GM21528 (cell line): ENCODE data around the gene CNDP2.

ENCODE experiments used
- ATAC-seq: cut with Tn5 transposase; IDR thresholded peaks from one replicate; pipeline ENCODE4 v1.9.1; 2021; ENCODE audit warnings: mild to moderate bottlenecking, moderate library complexity; ENCODE audit not compliant: unreplicated experiment, low FRiP score

The CNDP2 gene

GRCh38 chr18:74468547-74469061, 27.6 kb upstream of the CNDP2 start:
- no peak for ATAC-seq

DNA sequence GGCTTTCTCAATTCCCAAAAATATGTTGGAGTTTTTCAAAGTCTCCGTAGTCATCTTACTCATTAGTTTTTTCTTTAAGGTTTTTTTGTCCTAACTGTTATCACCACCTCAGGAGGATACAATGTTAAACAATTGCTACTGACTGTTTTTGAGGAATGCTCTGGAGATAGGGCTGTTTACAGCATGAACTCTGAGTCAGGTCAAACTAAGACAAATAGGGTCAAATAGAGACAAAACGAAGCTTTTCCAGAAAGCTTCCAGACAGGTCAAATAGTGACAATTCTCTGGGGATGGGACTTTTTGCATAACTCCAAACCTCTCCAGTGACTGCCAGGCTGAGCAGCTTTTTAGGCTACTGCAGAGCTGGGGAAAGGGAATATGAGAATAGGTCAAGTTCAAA, 23.9 kb upstream of the CNDP2 start:
- ATAC-seq: no peak

GRCh38 chr18:74473976-74474640, 22.1 kb upstream of the CNDP2 start:
- no peak for ATAC-seq

GRCh38 chr18:74476140-74476539, 20.0 kb upstream of the CNDP2 start:
- ATAC-seq: no peak

DNA sequence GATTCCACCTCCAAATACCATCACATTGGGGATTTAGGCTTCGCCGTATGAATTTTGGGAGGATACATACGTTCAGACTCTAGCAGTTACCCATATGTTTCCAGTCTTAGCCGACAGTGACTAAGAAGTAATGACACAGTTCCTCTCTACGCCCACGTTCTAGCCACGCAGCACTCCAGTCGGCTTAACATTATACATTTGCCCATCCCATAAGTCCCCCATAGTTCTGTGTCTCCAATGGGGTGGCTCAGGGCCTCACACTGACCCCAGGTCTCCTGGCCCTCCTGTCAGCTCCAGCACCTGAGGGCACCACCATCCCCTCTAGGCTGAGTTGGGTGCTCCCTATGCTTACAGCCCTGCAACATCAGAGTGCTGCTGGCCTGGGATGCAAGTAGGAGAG, 18.4 kb upstream of the CNDP2 start:
- ATAC-seq: no peak

GRCh38 chr18:74478316-74478715, 17.8 kb upstream of the CNDP2 start:
- ATAC-seq: no peak

DNA sequence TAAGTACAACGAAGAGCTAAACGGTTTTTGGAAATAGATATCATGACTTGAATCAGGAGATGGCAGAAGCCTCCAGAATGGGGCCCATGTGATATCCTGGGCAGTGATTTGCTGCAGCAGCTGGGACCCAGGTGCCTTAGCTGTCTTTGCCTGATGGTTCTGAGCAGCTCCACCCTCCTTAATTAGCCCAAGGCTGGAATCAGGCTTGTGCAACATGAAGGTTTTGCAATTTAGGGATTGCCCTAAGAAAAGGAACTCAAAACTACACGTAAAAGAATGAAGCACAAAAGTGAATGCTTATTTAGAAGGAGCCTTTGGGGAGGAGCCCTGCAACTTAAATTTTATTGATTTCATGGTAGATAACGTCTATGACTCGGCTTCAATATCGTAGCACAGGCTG, 17.3 kb upstream of the CNDP2 start:
- ATAC-seq: no peak

DNA sequence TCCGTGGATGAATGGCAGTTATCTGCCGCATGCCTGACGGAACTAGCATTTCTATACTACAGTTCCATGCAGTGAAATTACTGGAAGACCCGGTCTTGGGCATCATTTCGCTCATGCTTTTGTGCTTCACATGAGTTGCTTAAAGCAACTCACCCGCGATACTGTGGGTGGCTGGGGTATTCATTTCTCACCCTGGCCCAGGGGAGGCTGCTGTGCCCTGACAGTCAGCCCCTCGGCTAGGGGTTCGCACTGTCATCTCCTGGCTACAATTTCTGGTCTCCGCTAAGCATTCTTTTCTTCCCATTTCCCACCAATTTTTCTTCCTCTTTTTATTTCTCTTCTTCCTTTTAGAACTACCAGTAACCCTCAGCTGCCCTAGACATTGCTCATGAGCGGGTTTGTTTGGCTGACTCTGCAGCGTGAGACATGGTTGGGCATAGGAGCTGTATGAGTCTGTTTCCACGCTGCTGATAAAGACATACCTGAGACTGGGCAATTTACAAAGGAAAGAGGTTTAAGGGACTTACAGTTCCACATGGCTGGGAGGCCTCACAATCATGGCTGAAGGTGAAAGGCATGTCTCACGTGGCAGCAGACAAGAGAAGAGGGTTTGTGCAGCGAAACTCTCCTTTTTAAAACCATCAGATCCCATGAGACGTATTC, 16.5 kb upstream of the CNDP2 start:
- ATAC-seq: no peak

DNA sequence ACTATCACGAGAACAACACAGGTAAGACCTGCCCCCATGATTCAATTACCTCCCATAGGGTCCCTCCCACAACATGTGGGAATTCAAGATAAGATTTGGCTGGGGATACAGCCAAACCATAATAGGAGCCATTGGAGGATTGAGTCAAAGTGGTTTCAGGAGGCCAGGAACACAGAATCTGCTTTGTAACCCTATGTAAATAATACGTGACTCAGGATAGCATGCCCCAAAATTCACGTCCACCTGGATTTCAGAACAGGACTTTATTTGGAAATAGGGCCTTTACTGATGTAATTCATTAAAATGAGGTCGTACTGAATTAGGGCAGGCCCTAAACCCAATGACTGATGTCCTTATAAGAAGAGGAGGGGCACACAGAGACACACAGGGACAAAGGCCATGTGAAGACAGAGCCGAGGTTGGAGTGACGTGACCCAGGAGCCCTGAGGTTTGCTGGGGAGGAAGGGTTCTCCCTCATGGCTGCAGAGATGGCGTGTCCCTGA, 16.0 kb upstream of the CNDP2 start:
- ATAC-seq: no peak

DNA sequence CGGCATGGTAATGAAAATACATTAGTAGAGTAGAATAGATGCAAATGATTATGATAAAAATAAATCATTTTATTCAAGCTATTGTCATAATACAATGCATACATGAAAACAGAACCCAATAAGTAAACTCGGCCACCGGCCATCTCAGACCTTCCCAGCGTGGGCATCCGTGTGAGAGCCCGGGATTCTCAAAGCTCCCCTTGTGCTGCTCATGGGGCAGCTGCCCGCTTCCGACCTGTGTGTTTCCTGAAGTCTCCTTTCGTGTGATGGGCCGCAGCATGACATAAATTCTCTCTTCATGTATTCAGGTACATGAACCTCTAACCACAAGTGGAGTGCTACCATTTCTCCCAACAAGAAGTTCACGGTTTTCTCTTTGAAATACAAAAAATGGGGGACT, 13.5 kb upstream of the CNDP2 start:
- ATAC-seq: no peak

DNA sequence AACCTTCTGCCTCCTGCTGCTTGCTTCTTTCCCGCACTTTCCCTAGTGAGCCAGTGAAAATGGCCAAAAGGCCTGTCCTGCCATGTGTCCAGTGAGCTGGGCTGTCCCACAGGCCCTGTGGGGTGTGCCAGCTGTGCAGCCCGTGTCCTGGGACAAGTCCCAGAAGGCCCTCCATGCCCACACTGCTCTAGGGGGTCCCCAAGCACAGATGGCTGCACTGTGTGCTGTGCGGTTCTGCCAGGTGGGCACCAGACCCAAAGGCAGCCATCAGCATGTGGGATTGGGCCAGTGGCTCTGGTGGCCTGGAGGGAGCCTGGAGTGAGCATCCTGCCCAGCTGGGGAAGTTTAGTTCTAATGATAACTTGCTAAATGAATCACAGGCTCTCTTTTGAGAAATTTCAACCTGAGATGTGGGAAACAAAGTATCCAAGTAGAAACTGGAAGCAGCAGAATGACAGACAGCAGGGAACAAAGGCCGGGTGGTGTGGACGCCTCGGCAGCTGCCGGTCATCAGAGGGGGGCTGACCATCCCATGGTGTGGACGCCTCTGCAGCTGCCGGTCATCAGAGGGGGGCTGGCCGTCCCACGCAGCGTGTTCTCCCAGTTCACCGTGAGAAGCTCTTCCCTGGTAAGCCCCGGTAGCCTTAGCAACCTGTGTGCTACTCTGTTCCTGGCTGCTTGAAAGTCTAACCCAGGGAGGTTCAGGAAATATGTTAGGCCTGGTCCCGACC, 9.9 kb upstream of the CNDP2 start:
- ATAC-seq: no peak

DNA sequence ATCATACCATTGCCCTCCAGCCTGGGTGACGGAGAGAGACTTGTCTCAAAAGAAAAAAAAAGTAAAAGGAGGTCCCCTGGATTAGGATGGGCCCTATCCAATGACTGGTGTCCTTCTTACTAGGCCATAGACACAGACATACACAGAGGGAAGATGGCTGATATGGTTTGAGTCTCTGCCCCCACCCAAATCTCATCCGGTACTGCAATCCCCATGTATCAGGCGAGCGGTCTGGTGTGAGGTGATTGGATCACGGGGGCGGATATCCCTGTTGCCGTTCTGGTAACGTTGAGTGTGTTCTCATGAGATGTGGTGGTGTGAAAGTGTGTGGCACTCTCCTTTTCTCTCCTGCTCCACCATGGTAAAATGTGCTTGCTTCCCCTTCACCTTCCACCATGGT, 7.8 kb upstream of the CNDP2 start:
- no peak for ATAC-seq

GRCh38 chr18:74488864-74489263, 7.3 kb upstream of the CNDP2 start:
- ATAC-seq: no peak

DNA sequence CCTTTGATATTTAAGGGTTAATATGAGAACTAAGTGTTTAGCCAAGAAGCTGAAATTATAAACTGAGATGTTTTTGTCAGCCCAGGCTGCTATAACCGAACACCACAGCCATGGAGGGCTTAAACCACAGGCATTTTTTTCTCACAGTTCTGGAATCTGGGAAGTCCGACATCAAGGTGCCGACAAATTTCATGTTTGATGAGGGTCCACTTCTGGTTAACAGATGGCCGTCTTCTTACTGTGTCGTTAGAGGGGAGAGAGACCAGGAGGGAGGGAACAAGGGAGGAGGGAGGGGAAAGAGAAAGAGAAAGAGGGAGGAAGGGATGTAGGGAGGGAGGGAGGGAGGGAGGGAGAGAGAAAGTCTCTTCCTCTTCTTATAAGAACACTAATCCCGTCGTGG, 6.5 kb upstream of the CNDP2 start:
- no peak for ATAC-seq

DNA sequence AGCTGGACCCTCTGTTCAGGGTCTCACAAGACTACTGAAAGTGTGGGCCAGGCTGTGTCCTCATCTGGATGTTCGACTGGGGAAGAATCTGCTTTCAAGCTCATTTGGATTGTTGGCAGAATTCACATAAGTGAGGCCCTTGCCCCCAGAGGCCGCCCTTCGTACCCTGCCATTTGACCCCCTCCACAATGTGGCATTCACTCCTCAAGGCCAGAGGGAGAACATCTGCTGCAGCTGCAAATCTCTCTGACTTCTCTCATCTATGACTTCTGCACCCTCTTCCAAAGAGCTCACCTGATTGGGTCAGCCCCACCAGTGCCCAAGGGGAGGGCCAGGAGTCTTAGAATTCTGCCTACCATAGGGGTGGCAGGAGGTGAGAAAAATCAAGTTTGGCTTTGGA, 3.9 kb upstream of the CNDP2 start:
- no peak for ATAC-seq

DNA sequence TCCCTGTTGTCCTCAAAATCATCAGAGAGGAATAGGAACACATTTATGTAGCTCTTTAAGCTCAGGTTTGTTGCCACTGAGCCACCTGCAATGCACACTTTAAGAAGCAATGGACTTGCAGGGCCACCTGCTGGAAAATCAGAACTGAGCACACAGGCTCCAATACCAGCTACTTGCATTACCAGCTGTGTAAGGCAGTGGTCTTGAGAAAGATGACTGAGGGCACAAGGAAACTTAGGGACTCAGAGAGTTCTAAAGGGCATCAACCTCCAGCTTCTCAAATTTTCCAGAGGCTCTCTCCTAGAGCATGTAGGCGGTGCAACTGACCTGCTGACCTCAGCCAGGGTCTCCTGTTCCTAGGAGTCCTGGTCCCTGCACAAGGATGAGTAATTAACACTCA, 2.5 kb upstream of the CNDP2 start:
- ATAC-seq: no peak

DNA sequence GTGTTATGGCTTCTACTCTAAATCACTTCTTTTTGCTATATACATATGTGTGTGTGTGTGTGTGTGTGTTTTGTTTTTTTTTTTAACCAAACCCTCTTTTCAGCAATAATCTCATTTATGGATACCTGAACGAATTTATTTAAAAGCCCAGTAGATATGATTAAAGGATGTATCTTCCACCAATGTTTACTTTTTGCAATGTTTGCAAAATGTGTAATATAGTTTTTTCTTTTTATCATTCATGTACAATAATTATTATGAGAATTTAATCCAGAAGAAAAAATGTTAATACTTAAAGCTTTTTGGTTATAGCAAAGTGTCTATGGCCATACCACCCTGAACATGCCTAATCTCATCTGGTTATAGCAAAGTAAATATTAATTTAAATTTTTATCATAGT, 1.6 kb upstream of the CNDP2 start:
- ATAC-seq: no peak

DNA sequence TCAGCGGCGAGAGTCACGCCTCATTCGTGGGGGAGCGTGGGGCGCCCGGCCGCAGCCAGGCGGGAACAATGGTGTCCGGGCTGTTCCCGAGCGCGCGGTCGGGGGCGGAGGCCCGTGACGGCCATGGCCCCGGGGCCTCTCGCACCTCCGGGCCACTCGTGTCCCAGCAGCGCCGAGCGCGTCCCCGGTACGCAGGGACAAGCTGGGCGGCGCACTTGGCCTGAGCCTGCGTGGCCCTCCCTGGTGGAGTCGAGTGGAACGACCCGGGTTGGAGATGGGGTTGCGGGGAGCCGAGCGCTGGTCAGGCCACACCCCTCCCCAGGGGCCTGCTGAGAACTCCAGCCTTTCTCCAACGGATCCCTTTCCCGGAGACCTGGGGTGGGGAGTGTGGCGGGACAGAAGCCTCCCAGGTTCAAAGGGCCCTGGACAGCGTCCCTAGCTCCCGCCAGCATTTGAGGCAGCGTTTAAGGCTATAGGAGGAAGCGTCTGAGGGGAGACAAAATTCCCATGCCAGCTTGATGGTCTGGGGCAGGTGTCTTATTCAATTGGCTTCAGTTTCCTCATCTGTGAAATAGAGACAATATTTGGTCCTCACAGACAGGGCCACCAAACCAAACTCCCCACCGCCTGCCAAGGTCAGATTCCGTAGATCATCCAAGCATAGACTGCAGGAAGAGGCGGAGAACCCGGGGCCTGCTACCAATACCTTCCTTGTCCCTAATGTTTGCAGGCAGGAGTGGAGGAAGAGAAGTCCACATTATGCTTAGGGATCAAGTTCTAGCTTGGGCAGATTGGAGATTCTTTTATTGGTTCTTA, 553 bp downstream of the CNDP2 start:
- peak; percentile 36 for ATAC-seq

- ATAC-seq: no peak
Observed at GRCh38 chr18:74497324-74497676, 1.1 kb downstream of the CNDP2 start.

GRCh38 chr18:74497778-74498177, 1.6 kb downstream of the CNDP2 start:
- no peak for ATAC-seq
